ENCODE measurements around the gene SH3RF3.

SH3RF3 gene

GRCh38 chr2:109325570-109325969 lies 196.6 kb downstream of the SH3RF3 start:
- no peak overlapping the region for H3K4me2 ChIP-seq (ENCODE audit: low read length)
- H3K4me1 ChIP-seq (ENCODE audit: control insufficient read depth in 1 of 2, insufficient read depth in 2 of 2, low read length in 2 of 2), result no peaks in the 10 kb centered on the region
- H2AK5ac ChIP-seq (ENCODE audit: low read length), result no peak overlapping the region
- H3K4me3 ChIP-seq (ENCODE audit: low read depth, low read length), result no peak overlapping the region
- no peak overlapping the region for H4K91ac ChIP-seq (ENCODE audit: low read depth, low read length)
- no peak overlapping the region for H3K14ac ChIP-seq (ENCODE audit: low read length)
- WGBS (ENCODE audit: extremely low coverage, insufficient coverage, insufficient read length), result no CpG with 5 or more reads among the region's 4 CpGs
- H3K9ac ChIP-seq (ENCODE audit: low read length), result no peak overlapping the region
- H3K36me3 ChIP-seq (ENCODE audit: control insufficient read depth in 1 of 2, insufficient read depth in 2 of 2, low read length in 2 of 2), result no peaks in the 10 kb centered on the region
- no peak overlapping the region for H4K12ac ChIP-seq (ENCODE audit: low read depth, low read length)
- H3K9me3 ChIP-seq (ENCODE audit: insufficient read depth, low read depth, low read length), result no peaks in the 10 kb centered on the region
- no peak overlapping the region for H3K18ac ChIP-seq (ENCODE audit: low read length)
- H2AFZ ChIP-seq (ENCODE audit: insufficient read depth, low read length, poor library complexity), result no peak overlapping the region
- no peak overlapping the region for H4K8ac ChIP-seq (ENCODE audit: low read depth, low read length)
- H3K4ac ChIP-seq (ENCODE audit: low read depth, low read length), result no peak overlapping the region
- no peak overlapping the region for H3K23ac ChIP-seq (ENCODE audit: low read length)
- no peak overlapping the region for H2BK5ac ChIP-seq (ENCODE audit: low read depth, low read length, poor library complexity)
- H2BK120ac ChIP-seq (ENCODE audit: insufficient read depth, low read length, poor library complexity), result no peak overlapping the region
- no peaks in the 10 kb centered on the region for H3K79me1 ChIP-seq (ENCODE audit: low read length)
- no peak overlapping the region for H2BK12ac ChIP-seq (ENCODE audit: low read length)
- DNase-seq, result no peak
- H3K79me2 ChIP-seq (ENCODE audit: control insufficient read depth, insufficient read depth, low read length, poor library complexity), result no peaks in the 10 kb centered on the region
- H3K27ac ChIP-seq (ENCODE audit: low read depth, low read length), result no peak overlapping the region
- no peaks in the 10 kb centered on the region for H3K27me3 ChIP-seq (ENCODE audit: insufficient read depth, low read length)

- Histone ChIP-seq H3K79me1 (ENCODE audit: low read length) (no peaks in the 10 kb centered on the region), H4K91ac (ENCODE audit: low read depth, low read length) (no peak overlapping the region), H3K4me3 (ENCODE audit: low read depth, low read length) (no peak overlapping the region), H4K12ac (ENCODE audit: low read depth, low read length) (no peak overlapping the region), H3K27ac (ENCODE audit: low read depth, low read length) (no peak overlapping the region), H2BK12ac (ENCODE audit: low read length) (no peak overlapping the region), H3K9ac (ENCODE audit: low read length) (no peak overlapping the region), H2BK120ac (ENCODE audit: insufficient read depth, low read length, poor library complexity) (no peak overlapping the region), H3K79me2 (ENCODE audit: control insufficient read depth, insufficient read depth, low read length, poor library complexity) (no peaks in the 10 kb centered on the region), H3K27me3 (ENCODE audit: insufficient read depth, low read length) (no peaks in the 10 kb centered on the region), H3K23ac (ENCODE audit: low read length) (no peak overlapping the region), H3K4me2 (ENCODE audit: low read length) (no peak overlapping the region), H3K4ac (ENCODE audit: low read depth, low read length) (no peak overlapping the region), H3K36me3 (ENCODE audit: control insufficient read depth in 1 of 2, insufficient read depth in 2 of 2, low read length in 2 of 2) (no peaks in the 10 kb centered on the region), H2AFZ (ENCODE audit: insufficient read depth, low read length, poor library complexity) (no peak overlapping the region), H2BK5ac (ENCODE audit: low read depth, low read length, poor library complexity) (no peak overlapping the region), H3K18ac (ENCODE audit: low read length) (no peak overlapping the region), H3K14ac (ENCODE audit: low read length) (no peak overlapping the region), H3K9me3 (ENCODE audit: insufficient read depth, low read depth, low read length) (no peaks in the 10 kb centered on the region), H3K4me1 (ENCODE audit: control insufficient read depth in 1 of 2, insufficient read depth in 2 of 2, low read length in 2 of 2) (no peaks in the 10 kb centered on the region), H2AK5ac (ENCODE audit: low read length) (no peak overlapping the region), H4K8ac (ENCODE audit: low read depth, low read length) (no peak overlapping the region)
- WGBS (ENCODE audit: extremely low coverage, insufficient coverage, insufficient read length), result no CpG with 5 or more reads among the region's 4 CpGs
- no peak for DNase-seq
Observed at GRCh38 chr2:109326306-109326705, 197.3 kb downstream of the SH3RF3 start.

GRCh38 chr2:109330056-109330455 lies 201.1 kb downstream of the SH3RF3 start:
- Histone ChIP-seq H3K79me1 (ENCODE audit: low read length) (no peaks in the 10 kb centered on the region), H3K4me3 (ENCODE audit: low read depth, low read length) (no peak overlapping the region), H3K18ac (ENCODE audit: low read length) (no peak overlapping the region), H3K27me3 (ENCODE audit: insufficient read depth, low read length) (no peaks in the 10 kb centered on the region), H4K12ac (ENCODE audit: low read depth, low read length) (no peak overlapping the region), H2BK12ac (ENCODE audit: low read length) (no peak overlapping the region), H3K9ac (ENCODE audit: low read length) (no peak overlapping the region), H3K4me1 (ENCODE audit: control insufficient read depth in 1 of 2, insufficient read depth in 2 of 2, low read length in 2 of 2) (peaks cover 10 to 11% of the 10 kb centered on the region in 2 experiments), H3K23ac (ENCODE audit: low read length) (no peak overlapping the region), H3K36me3 (ENCODE audit: control insufficient read depth in 1 of 2, insufficient read depth in 2 of 2, low read length in 2 of 2) (no peaks in the 10 kb centered on the region), H2BK5ac (ENCODE audit: low read depth, low read length, poor library complexity) (no peak overlapping the region), H3K4me2 (ENCODE audit: low read length) (no peak overlapping the region), H3K79me2 (ENCODE audit: control insufficient read depth, insufficient read depth, low read length, poor library complexity) (no peaks in the 10 kb centered on the region), H3K9me3 (ENCODE audit: insufficient read depth, low read depth, low read length) (no peaks in the 10 kb centered on the region), H4K91ac (ENCODE audit: low read depth, low read length) (no peak overlapping the region), H2AFZ (ENCODE audit: insufficient read depth, low read length, poor library complexity) (no peak overlapping the region), H3K27ac (ENCODE audit: low read depth, low read length) (no peak overlapping the region), H4K8ac (ENCODE audit: low read depth, low read length) (no peak overlapping the region), H2AK5ac (ENCODE audit: low read length) (no peak overlapping the region), H3K4ac (ENCODE audit: low read depth, low read length) (no peak overlapping the region), H3K14ac (ENCODE audit: low read length) (no peak overlapping the region), H2BK120ac (ENCODE audit: insufficient read depth, low read length, poor library complexity) (no peak overlapping the region)
- WGBS (ENCODE audit: extremely low coverage, insufficient coverage, insufficient read length), result no CpG with 5 or more reads among the region's 4 CpGs
- no peak for DNase-seq

- Histone ChIP-seq H3K79me1 (ENCODE audit: low read length) (no peaks in the 10 kb centered on the region), H2AFZ (ENCODE audit: insufficient read depth, low read length, poor library complexity) (no peak overlapping the region), H3K18ac (ENCODE audit: low read length) (no peak overlapping the region), H3K9me3 (ENCODE audit: insufficient read depth, low read depth, low read length) (no peaks in the 10 kb centered on the region), H2AK5ac (ENCODE audit: low read length) (no peak overlapping the region), H3K4me3 (ENCODE audit: low read depth, low read length) (no peak overlapping the region), H3K4me1 (ENCODE audit: control insufficient read depth in 1 of 2, insufficient read depth in 2 of 2, low read length in 2 of 2) (peaks cover 10 to 11% of the 10 kb centered on the region in 2 experiments), H3K79me2 (ENCODE audit: control insufficient read depth, insufficient read depth, low read length, poor library complexity) (no peaks in the 10 kb centered on the region), H3K27ac (ENCODE audit: low read depth, low read length) (no peak overlapping the region), H3K14ac (ENCODE audit: low read length) (no peak overlapping the region), H2BK12ac (ENCODE audit: low read length) (no peak overlapping the region), H3K23ac (ENCODE audit: low read length) (no peak overlapping the region), H2BK5ac (ENCODE audit: low read depth, low read length, poor library complexity) (no peak overlapping the region), H3K27me3 (ENCODE audit: insufficient read depth, low read length) (no peaks in the 10 kb centered on the region), H3K4ac (ENCODE audit: low read depth, low read length) (no peak overlapping the region), H4K8ac (ENCODE audit: low read depth, low read length) (no peak overlapping the region), H2BK120ac (ENCODE audit: insufficient read depth, low read length, poor library complexity) (no peak overlapping the region), H3K36me3 (ENCODE audit: control insufficient read depth in 1 of 2, insufficient read depth in 2 of 2, low read length in 2 of 2) (no peaks in the 10 kb centered on the region), H4K12ac (ENCODE audit: low read depth, low read length) (no peak overlapping the region), H4K91ac (ENCODE audit: low read depth, low read length) (no peak overlapping the region), H3K4me2 (ENCODE audit: low read length) (no peak overlapping the region), H3K9ac (ENCODE audit: low read length) (no peak overlapping the region)
- no CpG with 5 or more reads among the region's 4 CpGs for WGBS (ENCODE audit: extremely low coverage, insufficient coverage, insufficient read length)
- no peak for DNase-seq
Observed at GRCh38 chr2:109331081-109331480, 202.1 kb downstream of the SH3RF3 start.

Data from trophoblast cell (in vitro differentiated cells and primary cell).